HG02610 (cell line): ENCODE measurements around the gene MAGEC3.

Experiments
- ATAC-seq: cut with Tn5 transposase; IDR thresholded peaks from one replicate; pipeline ENCODE4 v1.9.1; 2021; ENCODE audit warnings: mild to moderate bottlenecking, moderate library complexity; ENCODE audit not compliant: unreplicated experiment

MAGEC3 gene

GRCh38 chrX:141945426-141945825 lies 107.3 kb downstream of the MAGEC3 start:
- no peak for ATAC-seq

- ATAC-seq = no peak
These were observed 109.2 kb downstream of the MAGEC3 start for GRCh38 chrX:141947350-141947749.
